Measurements from ENCODE around the gene TDRD7.

- TF ChIP-seq CTCF (IDR thresholded peaks at IDR 0.05): no peak
- TF ChIP-seq POLR2A (IDR thresholded peaks at IDR 0.05): no peak
Measured at GRCh38 chr9:97478301-97478981, 66.5 kb downstream of the TDRD7 start.
